A549 (cell line): ENCODE data around the gene POLR2L.

Experiments used
- BHLHE40 ChIP-seq: IDR thresholded peaks from 2 replicates; pipeline ENCODE4 v1.6.1; 2012; ENCODE audit warnings: low read depth, low read length, inconsistent platforms
- CTCF ChIP-seq: fragments of >200 bp; sonication (Bioruptor Twin); formaldehyde crosslinking; IDR thresholded peaks from 3 replicates; pipeline ENCODE4 v1.5.1; 2016
- KDM5A ChIP-seq: fragments of 200-600 bp; sonication (generic); IDR thresholded peaks from 2 replicates; pipeline ENCODE4 v1.6.1; 2016; ENCODE audit warnings: antibody characterized with exemption, mild to moderate bottlenecking

GRCh38 chr11:826836-827145 lies 15.5 kb downstream of the POLR2L start:
- TF ChIP-seq CTCF (no peak), KDM5A (no peak), BHLHE40 (no peak)
